Mucosa of rectum (tissue), 2 donors: Measurements from ENCODE around the gene PLG.
"Not testable (repeated sequence)": the region's sequence is repeated elsewhere in the genome, so short reads cannot be mapped to it uniquely, and the experiment has no call there.

Source experiments
- H3K27ac ChIP-seq, 2 donors: one replicate each; pipeline ENCODE4 v1.7.0; 2013; ENCODE audit warnings: inconsistent platforms in 2 of 2, low read depth in 2 of 2, low read length in 2 of 2
- H3K27me3 ChIP-seq, 2 donors: one replicate each; pipeline ENCODE4 v1.7.0; 2013; ENCODE audit warnings: low read length in 2 of 2; ENCODE audit not compliant: control insufficient read depth in 2 of 2, insufficient read depth in 2 of 2
- H3K36me3 ChIP-seq, 2 donors: one replicate each; pipeline ENCODE4 v1.7.0; 2013; ENCODE audit warnings: low read length in 2 of 2; ENCODE audit not compliant: control insufficient read depth in 2 of 2, insufficient read depth in 2 of 2
- H3K4me1 ChIP-seq, 2 donors: one replicate each; pipeline ENCODE4 v1.7.0; 2013; ENCODE audit warnings: low read length in 2 of 2, mild to moderate bottlenecking in 1 of 2; ENCODE audit not compliant: control insufficient read depth in 2 of 2, insufficient read depth in 2 of 2
- H3K4me3 ChIP-seq, 2 donors: one replicate each; pipeline ENCODE4 v1.7.0; 2013; ENCODE audit warnings: low read length in 2 of 2
- H3K9ac ChIP-seq, 2 donors: one replicate each; pipeline ENCODE4 v1.7.0; 2013; ENCODE audit warnings: low read length in 2 of 2, low read depth in 1 of 2, mild to moderate bottlenecking in 1 of 2
- H3K9me3 ChIP-seq, 2 donors: one replicate each; pipeline ENCODE4 v1.7.0; 2013; ENCODE audit warnings: low read length in 2 of 2; ENCODE audit not compliant: control insufficient read depth in 2 of 2
- donor health status: healthy.
- donor health status: Normal muscosa, but diverticular disease.

Gene PLG

DNA sequence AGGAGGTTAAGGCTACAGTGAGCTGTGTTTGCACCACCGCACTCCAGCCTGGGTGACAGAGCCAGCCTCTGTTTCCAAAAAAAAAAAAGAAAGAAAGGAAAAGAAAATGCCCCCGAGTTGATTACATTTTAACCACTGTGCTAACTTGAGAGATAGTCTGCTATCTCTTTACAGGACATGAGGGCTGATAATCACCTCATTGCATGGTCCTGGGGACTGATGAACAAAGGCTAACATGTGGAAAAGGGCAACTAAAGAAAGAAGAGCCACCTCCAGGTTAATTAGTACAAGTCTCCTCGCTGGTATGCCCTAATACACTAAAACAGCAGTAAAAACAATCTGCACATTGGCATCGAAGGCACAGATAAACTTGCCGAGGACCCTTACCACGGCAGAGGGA lies 4.2 kb upstream of the PLG start:
- H3K27ac ChIP-seq = no peak overlapping the region
- no peaks in the 10 kb centered on the region for H3K36me3 ChIP-seq
- H3K4me1 ChIP-seq = no peaks in the 10 kb centered on the region
- no peaks in the 10 kb centered on the region for H3K9me3 ChIP-seq
- no peak overlapping the region for H3K4me3 ChIP-seq
- no peaks in the 10 kb centered on the region for H3K27me3 ChIP-seq
- no peak overlapping the region for H3K9ac ChIP-seq

- H3K36me3 ChIP-seq, H3K27me3 ChIP-seq, H3K9ac ChIP-seq, H3K27ac ChIP-seq, H3K4me1 ChIP-seq, H3K9me3 ChIP-seq, H3K4me3 ChIP-seq: not testable (repeated sequence)
Measured at GRCh38 chr6:160704688-160705087, 2.6 kb downstream of the PLG start.

DNA sequence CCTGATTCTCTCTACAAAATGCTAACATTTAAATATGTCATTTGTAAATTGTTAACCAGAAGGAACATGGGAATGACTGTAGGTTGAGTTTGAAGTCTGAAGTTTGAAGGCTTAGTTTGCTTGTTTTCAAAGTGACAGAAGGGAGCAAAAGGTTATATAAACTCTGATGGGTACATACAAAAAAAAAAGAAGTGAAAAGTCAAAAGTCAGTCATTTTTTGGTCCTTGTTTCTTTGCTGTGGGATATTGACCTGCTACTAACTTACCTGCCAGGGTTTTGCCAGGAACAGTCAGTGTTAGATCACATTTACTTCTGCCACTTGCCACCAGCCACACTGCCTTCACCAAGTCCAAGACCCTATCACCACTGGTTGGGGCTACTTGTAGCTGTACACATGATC lies 6.9 kb downstream of the PLG start:
- not testable (repeated sequence) for H3K27ac ChIP-seq, H3K9ac ChIP-seq, H3K4me1 ChIP-seq, H3K36me3 ChIP-seq, H3K27me3 ChIP-seq, H3K4me3 ChIP-seq, H3K9me3 ChIP-seq

- Histone ChIP-seq H3K9me3 (no peaks in the 10 kb centered on the region), H3K4me1 (no peaks in the 10 kb centered on the region), H3K27me3 (no peaks in the 10 kb centered on the region), H3K9ac (no peak overlapping the region), H3K27ac (no peak overlapping the region), H3K36me3 (no peaks in the 10 kb centered on the region), H3K4me3 (no peak overlapping the region)
Measured at GRCh38 chr6:160714731-160715316, 12.8 kb downstream of the PLG start.

DNA sequence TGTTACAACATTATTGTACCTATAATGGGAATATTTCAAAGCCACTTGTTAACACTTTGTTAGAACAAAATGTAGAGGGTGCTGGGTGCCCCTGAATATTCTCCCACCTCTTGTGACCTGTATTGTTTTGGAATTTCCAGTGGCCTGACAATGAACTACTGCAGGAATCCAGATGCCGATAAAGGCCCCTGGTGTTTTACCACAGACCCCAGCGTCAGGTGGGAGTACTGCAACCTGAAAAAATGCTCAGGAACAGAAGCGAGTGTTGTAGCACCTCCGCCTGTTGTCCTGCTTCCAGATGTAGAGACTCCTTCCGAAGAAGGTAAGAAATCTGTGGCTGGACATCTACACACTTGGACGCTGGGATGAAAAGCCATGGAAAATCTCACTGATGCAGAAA lies 28.9 kb downstream of the PLG start:
- Histone ChIP-seq H3K4me3 (no peak overlapping the region), H3K9me3 (no peaks in the 10 kb centered on the region), H3K27ac (no peak overlapping the region), H3K27me3 (no peaks in the 10 kb centered on the region), H3K36me3 (no peaks in the 10 kb centered on the region), H3K9ac (no peak overlapping the region), H3K4me1 (no peaks in the 10 kb centered on the region)

GRCh38 chr6:160733050-160733646 lies 31.1 kb downstream of the PLG start:
- Histone ChIP-seq H3K4me3 (no peak overlapping the region), H3K9me3 (no peaks in the 10 kb centered on the region), H3K27ac (no peak overlapping the region), H3K4me1 (no peaks in the 10 kb centered on the region), H3K9ac (no peak overlapping the region), H3K36me3 (no peaks in the 10 kb centered on the region), H3K27me3 (no peaks in the 10 kb centered on the region)

DNA sequence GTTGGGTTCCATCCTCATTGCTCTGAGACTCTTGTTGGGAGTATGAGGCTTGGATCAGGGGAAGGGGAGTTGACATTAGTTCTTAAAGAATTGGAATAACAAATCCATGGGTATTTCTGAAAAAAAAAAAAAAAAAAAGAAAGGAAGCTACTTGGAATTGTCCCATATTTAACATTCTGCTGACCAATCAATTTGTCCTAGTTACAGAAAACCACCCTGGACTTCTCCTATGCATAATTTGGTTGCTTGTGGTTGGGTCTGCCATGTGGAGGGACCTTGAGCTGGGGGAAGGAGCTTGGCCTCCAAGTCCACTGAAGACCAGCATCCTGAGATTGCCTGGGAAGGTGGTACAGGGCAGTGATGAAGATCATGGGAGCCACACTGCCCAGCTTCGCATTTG lies 32.6 kb downstream of the PLG start:
- H3K36me3 ChIP-seq = no peaks in the 10 kb centered on the region
- no peaks in the 10 kb centered on the region for H3K27me3 ChIP-seq
- H3K4me1 ChIP-seq = no peaks in the 10 kb centered on the region
- no peak overlapping the region for H3K27ac ChIP-seq
- H3K9me3 ChIP-seq = no peaks in the 10 kb centered on the region
- H3K4me3 ChIP-seq = no peak overlapping the region
- H3K9ac ChIP-seq = no peak overlapping the region

- Histone ChIP-seq H3K27ac (no peak overlapping the region), H3K9ac (no peak overlapping the region), H3K4me1 (no peaks in the 10 kb centered on the region), H3K36me3 (no peaks in the 10 kb centered on the region), H3K9me3 (no peaks in the 10 kb centered on the region), H3K4me3 (no peak overlapping the region), H3K27me3 (no peaks in the 10 kb centered on the region)
Measured at GRCh38 chr6:160735523-160735922, 33.5 kb downstream of the PLG start.

GRCh38 chr6:160737934-160738333 lies 35.9 kb downstream of the PLG start:
- no peaks in the 10 kb centered on the region for H3K9me3 ChIP-seq
- H3K27ac ChIP-seq = no peak overlapping the region
- H3K27me3 ChIP-seq = no peaks in the 10 kb centered on the region
- H3K4me3 ChIP-seq = no peak overlapping the region
- H3K9ac ChIP-seq = no peak overlapping the region
- no peaks in the 10 kb centered on the region for H3K36me3 ChIP-seq
- H3K4me1 ChIP-seq = no peaks in the 10 kb centered on the region

- Histone ChIP-seq H3K9ac (no peak overlapping the region), H3K4me3 (no peak overlapping the region), H3K27ac (no peak overlapping the region), H3K9me3 (no peaks in the 10 kb centered on the region), H3K4me1 (no peaks in the 10 kb centered on the region), H3K27me3 (no peaks in the 10 kb centered on the region), H3K36me3 (no peaks in the 10 kb centered on the region)
Measured at GRCh38 chr6:160739955-160740354, 37.9 kb downstream of the PLG start.

GRCh38 chr6:160741012-160741411 lies 39.0 kb downstream of the PLG start:
- H3K9me3 ChIP-seq, H3K27me3 ChIP-seq, H3K9ac ChIP-seq, H3K36me3 ChIP-seq, H3K27ac ChIP-seq, H3K4me3 ChIP-seq, H3K4me1 ChIP-seq: not testable (repeated sequence)
